ENCODE results near the gene AAGAB.

- no peak for TF ChIP-seq EP300 (IDR thresholded peaks at IDR 0.05)
- TF ChIP-seq CTCF (IDR thresholded peaks at IDR 0.05), result no peak
These were observed 29.6 kb downstream of the AAGAB start for GRCh38 chr15:67224889-67225288.

Data from gastroesophageal sphincter (tissue), 3 donors.